ENCODE measurements around the gene LIFR. TPM values are rescaled to one million over a fixed set of nuclear protein-coding genes. Genes with fewer than 3 reads are reported as not detected.
A peak's percentile ranks its signal among the peaks of the same experiment; 100 is the strongest.

Gene LIFR
- polyA plus RNA-seq, 1 experiment = 2.7 TPM

GRCh38 chr5:38596981-38597380 lies 40.5 kb upstream of the LIFR start:
- H3K27me3 ChIP-seq (ENCODE audit: control insufficient read depth, insufficient read depth, low read length) = no peaks in the 10 kb centered on the region
- no peaks in the 10 kb centered on the region for H3K36me3 ChIP-seq (ENCODE audit: control insufficient read depth, insufficient read depth, low read length)
- no peak for DNase-seq (ENCODE audit: low read depth)
- no peak for TF ChIP-seq CTCF (IDR thresholded peaks at IDR 0.05; ENCODE audit: insufficient read depth, low read depth, low read length)
- ChIA-PET CTCF (interaction anchor here (1.1 kb wide), 1 partner anchor 12 kb away, joined by 3 read pairs; no protein-coding TSS in a partner anchor), POLR2A (no interaction called here)
- no peak overlapping the region for H3K4me3 ChIP-seq (ENCODE audit: low read depth, low read length)

GRCh38 chr5:38595132-38595745 lies 38.8 kb upstream of the LIFR start:
- TF ChIP-seq CTCF (IDR thresholded peaks at IDR 0.05; ENCODE audit: insufficient read depth, low read depth, low read length) = no peak
- Histone ChIP-seq H3K4me3 (ENCODE audit: low read depth, low read length) (no peak overlapping the region), H3K27me3 (ENCODE audit: control insufficient read depth, insufficient read depth, low read length) (no peaks in the 10 kb centered on the region), H3K36me3 (ENCODE audit: control insufficient read depth, insufficient read depth, low read length) (no peaks in the 10 kb centered on the region)
- POLR2A ChIA-PET = interaction anchor here (0.5 kb wide), 1 partner anchor 60 kb away, joined by 19 read pairs; no protein-coding TSS in a partner anchor
- CTCF ChIA-PET = interaction anchor here (0.6 to 0.7 kb wide), 3 partner anchors 76 to 212 kb away, joined by 3 to 4 read pairs (median 4); no protein-coding TSS in a partner anchor
- DNase-seq (ENCODE audit: low read depth) = peak; percentile 82

- no peak for TF ChIP-seq CTCF (IDR thresholded peaks at IDR 0.05; ENCODE audit: insufficient read depth, low read depth, low read length)
Measured at GRCh38 chr5:38593959-38594358, 37.5 kb upstream of the LIFR start.

GRCh38 chr5:38591523-38591849 lies 35.0 kb upstream of the LIFR start:
- CTCF ChIA-PET = no interaction called here
- POLR2A ChIA-PET = no interaction called here
- no peak overlapping the region for H3K4me3 ChIP-seq (ENCODE audit: low read depth, low read length)
- no peaks in the 10 kb centered on the region for H3K36me3 ChIP-seq (ENCODE audit: control insufficient read depth, insufficient read depth, low read length)
- TF ChIP-seq CTCF (IDR thresholded peaks at IDR 0.05; ENCODE audit: insufficient read depth, low read depth, low read length) = no peak
- H3K27me3 ChIP-seq (ENCODE audit: control insufficient read depth, insufficient read depth, low read length) = no peaks in the 10 kb centered on the region
- DNase-seq (ENCODE audit: low read depth) = no peak

More at GRCh38 chr5:38593959-38594358, 37.5 kb upstream of the LIFR start:
- ChIA-PET CTCF (interaction anchor here (0.8 to 1.0 kb wide), 4 partner anchors 9 to 38 kb away, joined by 3 read pairs; no protein-coding TSS in a partner anchor), POLR2A (no interaction called here)
- Histone ChIP-seq H3K36me3 (ENCODE audit: control insufficient read depth, insufficient read depth, low read length) (no peaks in the 10 kb centered on the region), H3K4me3 (ENCODE audit: low read depth, low read length) (no peak overlapping the region), H3K27me3 (ENCODE audit: control insufficient read depth, insufficient read depth, low read length) (no peaks in the 10 kb centered on the region)
- DNase-seq (ENCODE audit: low read depth) = no peak

GRCh38 chr5:38590838-38591522 lies 34.5 kb upstream of the LIFR start:
- no peak for TF ChIP-seq CTCF (IDR thresholded peaks at IDR 0.05; ENCODE audit: insufficient read depth, low read depth, low read length)
- DNase-seq (ENCODE audit: low read depth) = no peak
- H3K36me3 ChIP-seq (ENCODE audit: control insufficient read depth, insufficient read depth, low read length) = no peaks in the 10 kb centered on the region
- no peak overlapping the region for H3K4me3 ChIP-seq (ENCODE audit: low read depth, low read length)
- H3K27me3 ChIP-seq (ENCODE audit: control insufficient read depth, insufficient read depth, low read length) = no peaks in the 10 kb centered on the region
- POLR2A ChIA-PET = no interaction called here
- CTCF ChIA-PET = interaction anchor here (0.7 kb wide), 1 partner anchor 8 kb away, joined by 3 read pairs; no protein-coding TSS in a partner anchor
